PC-3 (cell line): ENCODE measurements around the gene LY86.

Source experiments
- EZH2 ChIP-seq: fragments of 300-600 bp; sonication (generic); IDR thresholded peaks from one replicate; pipeline ENCODE4 v1.6.1; 2017; ENCODE audit warnings: antibody characterized with exemption, mild to moderate bottlenecking, low read length; ENCODE audit not compliant: unreplicated experiment
- EZH2phosphoT487 ChIP-seq: fragments of 300-600 bp; sonication (generic); IDR thresholded peaks from 2 replicates; pipeline ENCODE4 v1.6.1; 2018; ENCODE audit warnings: mild to moderate bottlenecking, antibody characterized with exemption, low read length, borderline replicate concordance
- TF ChIP-seq, protein P1 (sequence below): fragments of 300-600 bp; sonication (generic); conservative IDR thresholded peaks from 2 replicates; pipeline ENCODE4 v1.5.1; 2017; ENCODE audit warnings: antibody characterized with exemption, low read depth, mild to moderate bottlenecking, low read length

DNA sequence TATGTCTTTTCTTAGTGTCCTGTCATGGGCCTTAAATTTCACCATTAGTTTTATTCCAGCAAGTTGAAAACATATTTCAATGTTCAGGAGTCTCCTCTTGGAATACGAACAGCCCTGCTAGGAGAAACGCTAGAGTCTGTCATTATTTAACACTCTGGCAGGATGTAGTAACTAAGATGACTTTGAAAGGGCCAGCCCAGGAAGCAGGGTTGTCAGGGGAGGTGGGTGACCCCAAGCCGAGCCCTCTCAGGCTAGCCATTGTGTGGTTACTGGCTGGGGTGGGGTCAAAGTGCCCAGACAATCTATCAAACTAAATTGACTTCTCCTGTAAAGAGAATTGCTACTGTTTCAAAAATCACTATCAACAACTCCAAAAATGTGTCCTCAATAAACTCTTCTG lies 67.8 kb downstream of the LY86 start:
- TF ChIP-seq, protein P1, sequence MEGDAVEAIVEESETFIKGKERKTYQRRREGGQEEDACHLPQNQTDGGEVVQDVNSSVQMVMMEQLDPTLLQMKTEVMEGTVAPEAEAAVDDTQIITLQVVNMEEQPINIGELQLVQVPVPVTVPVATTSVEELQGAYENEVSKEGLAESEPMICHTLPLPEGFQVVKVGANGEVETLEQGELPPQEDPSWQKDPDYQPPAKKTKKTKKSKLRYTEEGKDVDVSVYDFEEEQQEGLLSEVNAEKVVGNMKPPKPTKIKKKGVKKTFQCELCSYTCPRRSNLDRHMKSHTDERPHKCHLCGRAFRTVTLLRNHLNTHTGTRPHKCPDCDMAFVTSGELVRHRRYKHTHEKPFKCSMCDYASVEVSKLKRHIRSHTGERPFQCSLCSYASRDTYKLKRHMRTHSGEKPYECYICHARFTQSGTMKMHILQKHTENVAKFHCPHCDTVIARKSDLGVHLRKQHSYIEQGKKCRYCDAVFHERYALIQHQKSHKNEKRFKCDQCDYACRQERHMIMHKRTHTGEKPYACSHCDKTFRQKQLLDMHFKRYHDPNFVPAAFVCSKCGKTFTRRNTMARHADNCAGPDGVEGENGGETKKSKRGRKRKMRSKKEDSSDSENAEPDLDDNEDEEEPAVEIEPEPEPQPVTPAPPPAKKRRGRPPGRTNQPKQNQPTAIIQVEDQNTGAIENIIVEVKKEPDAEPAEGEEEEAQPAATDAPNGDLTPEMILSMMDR = no peak
- TF ChIP-seq EZH2 (no peak), EZH2phosphoT487 (no peak)
